Measurements from ENCODE around the gene LATS2. TPM values are rescaled to one million over a fixed set of nuclear protein-coding genes. Genes with fewer than 3 reads are reported as not detected.

LATS2 gene
- polyA plus RNA-seq, 4 donors = 1.1 to 5.0 (median 2.9) TPM

GRCh38 chr13:21022056-21022979 lies 39.1 kb downstream of the LATS2 start:
- Histone ChIP-seq H3K36me3 (ENCODE audit: control insufficient read depth in 3 of 3, insufficient read depth in 2 of 3, low read depth in 1 of 3, low read length in 3 of 3) (no peaks in the 10 kb centered on the region), H3K27ac (ENCODE audit: low read depth in 1 of 3, low read length in 2 of 3) (no peak overlapping the region), H3K27me3 (ENCODE audit: control insufficient read depth in 3 of 3, insufficient read depth in 3 of 3, low read length in 3 of 3) (no peaks in the 10 kb centered on the region), H3K4me1 (ENCODE audit: control insufficient read depth in 3 of 3, insufficient read depth in 2 of 3, low read depth in 1 of 3, low read length in 2 of 3) (no peaks in the 10 kb centered on the region), H3K4me3 (ENCODE audit: low read depth in 1 of 3, low read length in 3 of 3) (no peak overlapping the region), H3K9me3 (ENCODE audit: control insufficient read depth in 2 of 2, insufficient read depth in 1 of 2, low read depth in 1 of 2, low read length in 1 of 2) (no peaks in the 10 kb centered on the region)
- FAIRE-seq = no peak
- no peak for DNase-seq
- 50 to 63% (median 62%) methylated on average over 11 of the region's 11 CpGs for WGBS, 3 donors

- Histone ChIP-seq H3K27ac (ENCODE audit: low read depth in 1 of 3, low read length in 2 of 3) (no peak overlapping the region), H3K36me3 (ENCODE audit: control insufficient read depth in 3 of 3, insufficient read depth in 2 of 3, low read depth in 1 of 3, low read length in 3 of 3) (no peaks in the 10 kb centered on the region), H3K9me3 (ENCODE audit: control insufficient read depth in 2 of 2, insufficient read depth in 1 of 2, low read depth in 1 of 2, low read length in 1 of 2) (no peaks in the 10 kb centered on the region), H3K27me3 (ENCODE audit: control insufficient read depth in 3 of 3, insufficient read depth in 3 of 3, low read length in 3 of 3) (no peaks in the 10 kb centered on the region), H3K4me3 (ENCODE audit: low read depth in 1 of 3, low read length in 3 of 3) (no peak overlapping the region), H3K4me1 (ENCODE audit: control insufficient read depth in 3 of 3, insufficient read depth in 2 of 3, low read depth in 1 of 3, low read length in 2 of 3) (no peaks in the 10 kb centered on the region)
- DNase-seq (no peak), FAIRE-seq (no peak)
- WGBS, 3 donors = 65 to 89% (median 77%) methylated on average over 4 of the region's 4 CpGs
Measured at GRCh38 chr13:21020581-21020980, 40.8 kb downstream of the LATS2 start.

- no peaks in the 10 kb centered on the region for H3K9me3 ChIP-seq (ENCODE audit: control insufficient read depth in 2 of 2, insufficient read depth in 1 of 2, low read depth in 1 of 2, low read length in 1 of 2)
- H3K27me3 ChIP-seq (ENCODE audit: control insufficient read depth in 3 of 3, insufficient read depth in 3 of 3, low read length in 3 of 3) = no peaks in the 10 kb centered on the region
- H3K4me1 ChIP-seq (ENCODE audit: control insufficient read depth in 3 of 3, insufficient read depth in 2 of 3, low read depth in 1 of 3, low read length in 2 of 3) = no peaks in the 10 kb centered on the region
- no peak for DNase-seq
- WGBS, 3 donors = 60 to 68% (median 62%) methylated on average over 5 of the region's 5 CpGs
- no peak for FAIRE-seq
- H3K27ac ChIP-seq (ENCODE audit: low read depth in 1 of 3, low read length in 2 of 3) = no peak overlapping the region
- H3K36me3 ChIP-seq (ENCODE audit: control insufficient read depth in 3 of 3, insufficient read depth in 2 of 3, low read depth in 1 of 3, low read length in 3 of 3) = no peaks in the 10 kb centered on the region
- H3K4me3 ChIP-seq (ENCODE audit: low read depth in 1 of 3, low read length in 3 of 3) = no peak overlapping the region
Measured at GRCh38 chr13:21020176-21020575, 41.2 kb downstream of the LATS2 start.

- Histone ChIP-seq H3K36me3 (ENCODE audit: control insufficient read depth in 3 of 3, insufficient read depth in 2 of 3, low read depth in 1 of 3, low read length in 3 of 3) (no peaks in the 10 kb centered on the region), H3K4me3 (ENCODE audit: low read depth in 1 of 3, low read length in 3 of 3) (no peak overlapping the region), H3K27me3 (ENCODE audit: control insufficient read depth in 3 of 3, insufficient read depth in 3 of 3, low read length in 3 of 3) (no peaks in the 10 kb centered on the region), H3K9me3 (ENCODE audit: control insufficient read depth in 2 of 2, insufficient read depth in 1 of 2, low read depth in 1 of 2, low read length in 1 of 2) (no peaks in the 10 kb centered on the region), H3K27ac (ENCODE audit: low read depth in 1 of 3, low read length in 2 of 3) (no peak overlapping the region), H3K4me1 (ENCODE audit: control insufficient read depth in 3 of 3, insufficient read depth in 2 of 3, low read depth in 1 of 3, low read length in 2 of 3) (no peaks in the 10 kb centered on the region)
- DNase-seq = no peak
- WGBS, 3 donors = 84 to 93% (median 89%) methylated on average over 4 of the region's 4 CpGs
- no peak for FAIRE-seq
Measured at GRCh38 chr13:21018220-21018619, 43.2 kb downstream of the LATS2 start.

GRCh38 chr13:21016487-21016886 lies 44.9 kb downstream of the LATS2 start:
- peak overlapping the region in 1 of 3 donors; percentile 8 for H3K27ac ChIP-seq (ENCODE audit: low read depth in 1 of 3, low read length in 2 of 3)
- no peaks in the 10 kb centered on the region for H3K4me1 ChIP-seq (ENCODE audit: control insufficient read depth in 3 of 3, insufficient read depth in 2 of 3, low read depth in 1 of 3, low read length in 2 of 3)
- no peaks in the 10 kb centered on the region for H3K36me3 ChIP-seq (ENCODE audit: control insufficient read depth in 3 of 3, insufficient read depth in 2 of 3, low read depth in 1 of 3, low read length in 3 of 3)
- FAIRE-seq (no peak), DNase-seq (no peak)
- no peaks in the 10 kb centered on the region for H3K9me3 ChIP-seq (ENCODE audit: control insufficient read depth in 2 of 2, insufficient read depth in 1 of 2, low read depth in 1 of 2, low read length in 1 of 2)
- 52 to 82% (median 73%) methylated on average over 4 of the region's 4 CpGs for WGBS, 3 donors
- no peaks in the 10 kb centered on the region for H3K27me3 ChIP-seq (ENCODE audit: control insufficient read depth in 3 of 3, insufficient read depth in 3 of 3, low read length in 3 of 3)
- H3K4me3 ChIP-seq (ENCODE audit: low read depth in 1 of 3, low read length in 3 of 3) = no peak overlapping the region

- 75 to 85% (median 83%) methylated on average over 1 of the region's 1 CpG for WGBS, 3 donors
- Histone ChIP-seq H3K36me3 (ENCODE audit: control insufficient read depth in 3 of 3, insufficient read depth in 2 of 3, low read depth in 1 of 3, low read length in 3 of 3) (no peaks in the 10 kb centered on the region), H3K4me1 (ENCODE audit: control insufficient read depth in 3 of 3, insufficient read depth in 2 of 3, low read depth in 1 of 3, low read length in 2 of 3) (no peaks in the 10 kb centered on the region), H3K9me3 (ENCODE audit: control insufficient read depth in 2 of 2, insufficient read depth in 1 of 2, low read depth in 1 of 2, low read length in 1 of 2) (no peaks in the 10 kb centered on the region), H3K27ac (ENCODE audit: low read depth in 1 of 3, low read length in 2 of 3) (no peak overlapping the region), H3K27me3 (ENCODE audit: control insufficient read depth in 3 of 3, insufficient read depth in 3 of 3, low read length in 3 of 3) (no peaks in the 10 kb centered on the region), H3K4me3 (ENCODE audit: low read depth in 1 of 3, low read length in 3 of 3) (no peak overlapping the region)
- no peak for DNase-seq
- no peak for FAIRE-seq
Measured at GRCh38 chr13:21015284-21015683, 46.1 kb downstream of the LATS2 start.

GRCh38 chr13:21014502-21015170 lies 46.8 kb downstream of the LATS2 start:
- DNase-seq (no peak), FAIRE-seq (no peak)
- no peaks in the 10 kb centered on the region for H3K4me1 ChIP-seq (ENCODE audit: control insufficient read depth in 3 of 3, insufficient read depth in 2 of 3, low read depth in 1 of 3, low read length in 2 of 3)
- H3K4me3 ChIP-seq (ENCODE audit: low read depth in 1 of 3, low read length in 3 of 3) = no peak overlapping the region
- no peaks in the 10 kb centered on the region for H3K36me3 ChIP-seq (ENCODE audit: control insufficient read depth in 3 of 3, insufficient read depth in 2 of 3, low read depth in 1 of 3, low read length in 3 of 3)
- no peaks in the 10 kb centered on the region for H3K9me3 ChIP-seq (ENCODE audit: control insufficient read depth in 2 of 2, insufficient read depth in 1 of 2, low read depth in 1 of 2, low read length in 1 of 2)
- no peaks in the 10 kb centered on the region for H3K27me3 ChIP-seq (ENCODE audit: control insufficient read depth in 3 of 3, insufficient read depth in 3 of 3, low read length in 3 of 3)
- H3K27ac ChIP-seq (ENCODE audit: low read depth in 1 of 3, low read length in 2 of 3) = peak overlapping the region in 1 of 3 donors; percentile 32
- 59 to 83% (median 73%) methylated on average over 8 of the region's 8 CpGs for WGBS, 3 donors

GRCh38 chr13:21014139-21014501 lies 47.3 kb downstream of the LATS2 start:
- no peak for FAIRE-seq
- Histone ChIP-seq H3K4me3 (ENCODE audit: low read depth in 1 of 3, low read length in 3 of 3) (no peak overlapping the region), H3K9me3 (ENCODE audit: control insufficient read depth in 2 of 2, insufficient read depth in 1 of 2, low read depth in 1 of 2, low read length in 1 of 2) (no peaks in the 10 kb centered on the region), H3K36me3 (ENCODE audit: control insufficient read depth in 3 of 3, insufficient read depth in 2 of 3, low read depth in 1 of 3, low read length in 3 of 3) (no peaks in the 10 kb centered on the region), H3K27me3 (ENCODE audit: control insufficient read depth in 3 of 3, insufficient read depth in 3 of 3, low read length in 3 of 3) (no peaks in the 10 kb centered on the region), H3K27ac (ENCODE audit: low read depth in 1 of 3, low read length in 2 of 3) (no peak overlapping the region), H3K4me1 (ENCODE audit: control insufficient read depth in 3 of 3, insufficient read depth in 2 of 3, low read depth in 1 of 3, low read length in 2 of 3) (no peaks in the 10 kb centered on the region)
- DNase-seq = no peak
- WGBS, 3 donors = 79 to 85% (median 80%) methylated on average over 6 of the region's 6 CpGs
